Astrocyte (in vitro differentiated cells and primary cell): Measurements from ENCODE around the gene PTPRN2.

ENCODE experiments used
- EZH2 ChIP-seq: IDR thresholded peaks from 2 replicates; pipeline ENCODE4 v1.6.1; 2012; ENCODE audit warnings: mild to moderate bottlenecking, low read length, inconsistent platforms; ENCODE audit not compliant: insufficient read depth
- TF ChIP-seq, protein P1 (sequence below): IDR thresholded peaks from 2 replicates; pipeline ENCODE4 v1.5.1; 2011; ENCODE audit warnings: low read depth, mild to moderate bottlenecking, inconsistent platforms, low read length, moderate library complexity; ENCODE audit not compliant: insufficient read depth

- no peak for TF ChIP-seq EZH2
- TF ChIP-seq, protein P1, sequence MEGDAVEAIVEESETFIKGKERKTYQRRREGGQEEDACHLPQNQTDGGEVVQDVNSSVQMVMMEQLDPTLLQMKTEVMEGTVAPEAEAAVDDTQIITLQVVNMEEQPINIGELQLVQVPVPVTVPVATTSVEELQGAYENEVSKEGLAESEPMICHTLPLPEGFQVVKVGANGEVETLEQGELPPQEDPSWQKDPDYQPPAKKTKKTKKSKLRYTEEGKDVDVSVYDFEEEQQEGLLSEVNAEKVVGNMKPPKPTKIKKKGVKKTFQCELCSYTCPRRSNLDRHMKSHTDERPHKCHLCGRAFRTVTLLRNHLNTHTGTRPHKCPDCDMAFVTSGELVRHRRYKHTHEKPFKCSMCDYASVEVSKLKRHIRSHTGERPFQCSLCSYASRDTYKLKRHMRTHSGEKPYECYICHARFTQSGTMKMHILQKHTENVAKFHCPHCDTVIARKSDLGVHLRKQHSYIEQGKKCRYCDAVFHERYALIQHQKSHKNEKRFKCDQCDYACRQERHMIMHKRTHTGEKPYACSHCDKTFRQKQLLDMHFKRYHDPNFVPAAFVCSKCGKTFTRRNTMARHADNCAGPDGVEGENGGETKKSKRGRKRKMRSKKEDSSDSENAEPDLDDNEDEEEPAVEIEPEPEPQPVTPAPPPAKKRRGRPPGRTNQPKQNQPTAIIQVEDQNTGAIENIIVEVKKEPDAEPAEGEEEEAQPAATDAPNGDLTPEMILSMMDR, result no peak
These were observed 595.0 kb downstream of the PTPRN2 start for GRCh38 chr7:157992511-157993160.
